MCF 10A (cell line): ENCODE data around the gene NDUFB5. TPM values are rescaled to one million over a fixed set of nuclear protein-coding genes. Genes with fewer than 3 reads are reported as not detected.
A peak's percentile ranks its signal among the peaks of the same experiment; 100 is the strongest.

Source experiments
- Bru-seq: library from RNA; stranded (reverse); fragments of 400-500 nt; gene quantifications from one replicate; lab custom pipeline; 2021; lab: Mats Ljungman, UMichigan
- BruChase-seq, 2 experiments: library from RNA; stranded (reverse); fragments of 400-500 nt; gene quantifications; one replicate each; lab custom pipeline; 2021; lab: Mats Ljungman, UMichigan
- BruUV-seq: library from RNA; stranded (reverse); fragments of 400-500 nt; replicated peaks from 2 replicates; lab custom pipeline; 2021; lab: Mats Ljungman, UMichigan
- CTCF ChIA-PET: fragments of 300-600 bp; sonication (Branson Sonifier 250); formaldehyde crosslinking; extraction: SDS; loops from one replicate; lab custom pipeline; 2021; ENCODE audit warnings: antibody characterized with exemption, inconsistent platforms; lab: Yijun Ruan, JAX
- POLR2A ChIA-PET: fragments of 300-600, 350-650 bp; sonication (Branson Sonifier 250); formaldehyde crosslinking; extraction: SDS; loops from one replicate; lab custom pipeline; 2020; ENCODE audit warnings: antibody characterized with exemption, inconsistent platforms; lab: Yijun Ruan, JAX
- DNase-seq: peaks from one replicate; pipeline ENCODE4 v3.0.0-alpha.2; 2018; ENCODE audit not compliant: unreplicated experiment
- H3K27ac Mint-ChIP-seq: one replicate; pipeline ENCODE4 v1.8.0; 2022; ENCODE audit warnings: mild to moderate bottlenecking, low read depth, mixed read lengths; ENCODE audit not compliant: unreplicated experiment
- H3K27me3 Mint-ChIP-seq: one replicate; pipeline ENCODE4 v1.8.0; 2022; ENCODE audit warnings: mixed read lengths; ENCODE audit not compliant: insufficient read depth, unreplicated experiment
- H3K36me3 Mint-ChIP-seq: one replicate; pipeline ENCODE4 v1.8.0; 2022; ENCODE audit warnings: mild to moderate bottlenecking, moderate library complexity, mixed read lengths; ENCODE audit not compliant: insufficient read depth, unreplicated experiment
- H3K4me1 Mint-ChIP-seq: one replicate; pipeline ENCODE4 v1.8.0; 2022; ENCODE audit warnings: mixed read lengths; ENCODE audit not compliant: insufficient read depth, unreplicated experiment
- H3K4me3 Mint-ChIP-seq: one replicate; pipeline ENCODE4 v1.8.0; 2022; ENCODE audit warnings: mild to moderate bottlenecking, moderate library complexity, mixed read lengths; ENCODE audit not compliant: unreplicated experiment
- H3K9me3 Mint-ChIP-seq: one replicate; pipeline ENCODE4 v1.8.0; 2022; ENCODE audit warnings: mixed read lengths; ENCODE audit not compliant: unreplicated experiment
- intact Hi-C: fragments of 100-400 bp; cut with micrococcal nuclease; formaldehyde crosslinking; loops from 2 replicates; pipeline ENCODE4 v1.14.1; 2022
- long read RNA-seq: library from polyadenylated mRNA; stranded (forward); transcript quantifications from one replicate; pipeline ENCODE4 v2.0.0, GENCODE V29; 2022
- total RNA-seq: library from RNA; stranded (reverse); gene quantifications from 2 replicates; pipeline ENCODE4 v1.2.3, GENCODE V29; 2022
- TF ChIP-seq, protein P1 (sequence below): fragments of 200-600 bp; IDR thresholded peaks from one replicate; pipeline ENCODE4 v1.8.0; 2022; ENCODE audit warnings: antibody characterized with exemption, mild to moderate bottlenecking; ENCODE audit not compliant: unreplicated experiment

Gene NDUFB5
- 88.2 and 115 TPM in 2 replicates for total RNA-seq
- percentile 73 among the genes with signal in this experiment for Bru-seq, nascent RNA
- BruChase-seq, experiment 1, labeled RNA remaining after a 6-hour chase: percentile 82 among the genes with signal in this experiment
- percentile 80 among the genes with signal in this experiment for BruChase-seq, experiment 2, labeled RNA remaining after a 2-hour chase
- long read RNA-seq, full-length matches to known transcripts: 60 of 66 reads
- long read RNA-seq, partial matches to known transcripts: 0 of 66 reads
- long read RNA-seq, other reads (novel, unspliced or antisense): 6 of 66 reads

- TF ChIP-seq, protein P1, sequence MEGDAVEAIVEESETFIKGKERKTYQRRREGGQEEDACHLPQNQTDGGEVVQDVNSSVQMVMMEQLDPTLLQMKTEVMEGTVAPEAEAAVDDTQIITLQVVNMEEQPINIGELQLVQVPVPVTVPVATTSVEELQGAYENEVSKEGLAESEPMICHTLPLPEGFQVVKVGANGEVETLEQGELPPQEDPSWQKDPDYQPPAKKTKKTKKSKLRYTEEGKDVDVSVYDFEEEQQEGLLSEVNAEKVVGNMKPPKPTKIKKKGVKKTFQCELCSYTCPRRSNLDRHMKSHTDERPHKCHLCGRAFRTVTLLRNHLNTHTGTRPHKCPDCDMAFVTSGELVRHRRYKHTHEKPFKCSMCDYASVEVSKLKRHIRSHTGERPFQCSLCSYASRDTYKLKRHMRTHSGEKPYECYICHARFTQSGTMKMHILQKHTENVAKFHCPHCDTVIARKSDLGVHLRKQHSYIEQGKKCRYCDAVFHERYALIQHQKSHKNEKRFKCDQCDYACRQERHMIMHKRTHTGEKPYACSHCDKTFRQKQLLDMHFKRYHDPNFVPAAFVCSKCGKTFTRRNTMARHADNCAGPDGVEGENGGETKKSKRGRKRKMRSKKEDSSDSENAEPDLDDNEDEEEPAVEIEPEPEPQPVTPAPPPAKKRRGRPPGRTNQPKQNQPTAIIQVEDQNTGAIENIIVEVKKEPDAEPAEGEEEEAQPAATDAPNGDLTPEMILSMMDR: no peak
- Mint-ChIP-seq H3K4me1 (peaks cover 9% of the 10 kb centered on the region), H3K9me3 (no peaks in the 10 kb centered on the region), H3K4me3 (peak within 1 kb of the TSS; percentile 100), H3K27me3 (no peaks in the 10 kb centered on the region), H3K27ac (peak within 1 kb of the TSS; percentile 100), H3K36me3 (peaks cover 49% of the 10 kb centered on the region)
- ChIA-PET CTCF (interaction anchor here (0.6 to 0.9 kb wide), 2 partner anchors 35 to 45 kb away, joined by 4 read pairs; no protein-coding TSS in a partner anchor), POLR2A (interaction anchor here (0.5 to 3.2 kb wide), 25 partner anchors 9 to 998 kb away, joined by 3 to 40 read pairs (median 3); partner anchors contain the start of genes ACTL6A, GNB4, MFN1 and TTC14)
- no TSS peak for BruUV-seq
- intact Hi-C loops: no loop called here
- DNase-seq: peak; percentile 97
Observed at GRCh38 chr3:179604321-179605078, at the start of gene NDUFB5, which contains the start of gene MRPL47. Gene NDUFB5 (plus strand): TSS chr3:179604794. CDS start chr3:179604816, 22 bp downstream. Gene MRPL47 (minus strand): TSS chr3:179604638. CDS start chr3:179604624, 14 bp downstream.

DNA sequence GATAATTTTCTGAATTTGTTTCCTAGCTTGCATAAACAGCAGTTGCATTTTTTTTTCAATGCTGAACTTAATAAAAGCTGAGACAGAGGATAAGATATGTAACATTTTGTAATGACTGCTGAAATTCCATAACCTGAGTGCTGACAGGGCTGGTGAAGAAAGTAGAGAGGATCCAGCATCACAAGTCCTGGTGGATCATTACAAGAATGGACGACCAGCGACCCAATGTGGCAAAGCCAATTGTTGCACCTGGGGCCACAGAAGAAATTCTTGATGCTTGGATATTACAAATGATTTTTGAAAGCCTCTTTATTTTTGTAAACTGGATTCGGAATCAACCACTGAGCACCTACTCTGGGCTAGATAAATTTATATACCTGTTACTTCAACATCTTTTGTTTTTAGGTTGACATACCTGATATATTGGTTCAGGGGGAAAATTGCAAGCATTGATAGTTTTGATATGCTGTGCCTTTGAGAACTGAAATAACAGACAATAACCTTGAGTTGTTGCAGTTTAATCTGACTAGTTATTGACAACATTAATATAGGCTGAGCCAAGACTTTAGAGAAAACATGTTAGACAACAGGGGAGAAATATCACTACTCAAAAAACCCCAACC, 45.7 kb upstream of the NDUFB5 start:
- H3K9me3 Mint-ChIP-seq: no peaks in the 10 kb centered on the region
- BruUV-seq: no TSS peak
- intact Hi-C loops: loop anchor here (1.0 kb wide), 6 partner anchors 109 to 544 kb away; partner anchors contain the start of genes PIK3CA and ZNF639
- no peaks in the 10 kb centered on the region for H3K27me3 Mint-ChIP-seq
- peaks cover 5% of the 10 kb centered on the region for H3K4me1 Mint-ChIP-seq
- ChIA-PET CTCF (interaction anchor here (0.6 to 2.7 kb wide), 16 partner anchors 11 to 1697 kb away, joined by 3 to 24 read pairs (median 4); no protein-coding TSS in a partner anchor), POLR2A (interaction anchor here (1.4 kb wide), 1 partner anchor 108 kb away, joined by 4 read pairs; the partner anchor contains the start of gene GNB4)
- H3K4me3 Mint-ChIP-seq: no peak overlapping the region
- H3K36me3 Mint-ChIP-seq: no peaks in the 10 kb centered on the region
- no peak overlapping the region for H3K27ac Mint-ChIP-seq
- TF ChIP-seq, protein P1: peak; percentile 80
- peak; percentile 76 for DNase-seq

DNA sequence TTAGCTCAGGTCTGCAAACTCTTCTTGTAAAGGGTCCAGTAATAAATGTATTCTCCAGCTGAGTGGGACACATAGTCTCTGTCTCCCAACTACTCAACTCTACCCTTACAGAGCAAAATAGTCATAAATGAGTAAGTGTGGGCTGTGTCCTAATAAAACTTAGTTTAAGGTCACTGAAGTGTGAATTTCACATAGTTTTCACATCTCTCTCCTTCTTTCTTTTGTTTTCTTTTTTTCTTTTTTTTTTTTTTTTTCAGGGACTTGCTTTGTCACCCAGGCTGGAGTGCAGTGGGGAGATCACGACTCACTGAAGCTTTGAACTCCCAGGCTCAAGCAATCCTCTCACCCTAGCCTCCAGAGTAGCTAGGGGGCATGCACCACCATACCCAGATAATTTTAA, 43.8 kb upstream of the NDUFB5 start:
- intact Hi-C loops: no loop called here
- DNase-seq: no peak
- H3K4me1 Mint-ChIP-seq: peaks cover 15% of the 10 kb centered on the region
- POLR2A ChIA-PET: interaction anchor here (0.7 to 3.1 kb wide), 4 partner anchors 43 to 335 kb away, joined by 3 to 40 read pairs (median 5); partner anchors contain the start of genes MRPL47 and NDUFB5
- H3K4me3 Mint-ChIP-seq: no peak overlapping the region
- H3K27ac Mint-ChIP-seq: no peak overlapping the region
- H3K36me3 Mint-ChIP-seq: no peaks in the 10 kb centered on the region
- TF ChIP-seq, protein P1: no peak
- CTCF ChIA-PET: interaction anchor here (0.6 to 1.9 kb wide), 9 partner anchors 111 to 188 kb away, joined by 3 to 6 read pairs (median 3); no protein-coding TSS in a partner anchor
- no peaks in the 10 kb centered on the region for H3K27me3 Mint-ChIP-seq
- no TSS peak for BruUV-seq
- H3K9me3 Mint-ChIP-seq: no peaks in the 10 kb centered on the region
